MM.1S (cell line): ENCODE data around the gene TOMT.

Source experiments
- CTCF ChIP-seq: fragments of 300-600 bp; sonication (generic); IDR thresholded peaks from 2 replicates; pipeline ENCODE4 v1.5.1; 2016; ENCODE audit warnings: antibody characterized with exemption, low read length, mixed read lengths
- EZH2 ChIP-seq: fragments of 300-600 bp; sonication (generic); optimal IDR thresholded peaks from 2 replicates; pipeline ENCODE3; 2017; ENCODE audit warnings: low read depth, mild to moderate bottlenecking, antibody characterized with exemption, low read length, mixed read lengths
- EZH2phosphoT487 ChIP-seq: fragments of 300-600 bp; sonication (generic); IDR thresholded peaks from 2 replicates; pipeline ENCODE4 v1.6.1; 2018; ENCODE audit warnings: antibody characterized with exemption, low read length

- TF ChIP-seq CTCF (no peak), EZH2phosphoT487 (no peak), EZH2 (no peak)
These were observed 7.0 kb upstream of the TOMT start for GRCh38 chr11:72098741-72099140.
